ENCODE measurements around the gene GCAT. TPM values are rescaled to one million over a fixed set of nuclear protein-coding genes. Genes with fewer than 3 reads are reported as not detected.

GCAT gene
- total and polyA plus RNA-seq, 2 of the 13 experiments (the other 11 are each of a cell fraction or from before 2014, with no cell fraction given): 28.0 to 50.3 TPM

DNA sequence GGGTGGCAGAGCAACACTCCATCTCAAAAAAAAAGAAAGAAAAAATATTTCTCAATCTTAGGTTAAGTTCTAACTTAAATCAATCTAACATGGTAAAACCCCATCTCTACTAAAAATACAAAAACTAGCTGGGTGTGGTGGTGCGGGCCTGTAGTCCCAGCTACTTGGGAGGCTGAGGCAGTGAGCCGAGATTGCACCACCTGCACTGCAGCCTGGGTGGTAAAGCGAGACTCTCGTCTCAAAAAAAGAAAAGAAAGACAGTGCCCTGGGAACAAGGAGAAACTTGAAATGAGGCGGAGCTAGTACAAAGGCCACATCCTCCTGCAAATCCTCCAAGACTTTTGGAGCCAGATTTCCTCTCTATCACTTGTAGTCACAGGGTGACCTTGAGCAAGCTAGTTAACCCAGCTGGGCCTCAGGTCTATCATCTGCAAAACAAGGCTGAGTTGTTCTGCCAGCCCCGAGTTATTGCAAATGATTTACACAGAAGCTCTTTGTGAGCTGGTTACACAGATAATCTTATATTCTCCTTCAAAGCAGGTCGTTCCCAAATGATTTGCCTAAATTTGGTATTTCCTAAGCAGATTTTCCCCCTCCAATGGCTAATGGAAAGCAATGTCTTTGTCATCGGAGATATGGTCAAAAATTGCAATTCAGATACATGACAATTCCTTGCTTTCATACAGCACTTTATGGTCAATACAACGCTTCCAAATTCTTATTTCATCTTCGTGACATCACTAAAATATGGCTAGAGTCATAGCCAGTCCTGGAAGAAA, 34.5 kb downstream of the GCAT start (continued):
- TF ChIP-seq DRAP1 (CRISPR knock-in tag; IDR thresholded peaks at IDR 0.05) (0 out of 2 replicates have a peak, but pooled peaks have one; percentile 9), DMAP1 (CRISPR knock-in tag; IDR thresholded peaks at IDR 0.05) (0 out of 2 replicates have a peak, but pooled peaks have one; percentile 10), ZSCAN9 (CRISPR knock-in tag; IDR thresholded peaks at IDR 0.05; ENCODE audit: borderline replicate concordance) (no peak), ZNF629 (CRISPR knock-in tag; conservative IDR thresholded peaks at IDR 0.05) (no peak), HNF4G (IDR thresholded peaks at IDR 0.05; ENCODE audit: borderline replicate concordance, low read depth, low read length) (0 out of 2 replicates have a peak, but pooled peaks have one; percentile 26), HNF4G (CRISPR knock-in tag; IDR thresholded peaks at IDR 0.05; ENCODE audit: borderline replicate concordance, low read depth) (no peak), MBD4 (IDR thresholded peaks at IDR 0.05; ENCODE audit: borderline replicate concordance, low read length) (no peak), ZMAT3 (CRISPR knock-in tag; conservative IDR thresholded peaks at IDR 0.05) (no peak), TOPORS (CRISPR knock-in tag; IDR thresholded peaks at IDR 0.05) (no peak), NBN (conservative IDR thresholded peaks at IDR 0.05) (no peak), ZNF468 (CRISPR knock-in tag; IDR thresholded peaks at IDR 0.05) (no peak), ZNF879 (CRISPR knock-in tag; IDR thresholded peaks at IDR 0.05) (no peak), RFX5 (IDR thresholded peaks at IDR 0.05; ENCODE audit: low read depth, low read length) (no peak), ELF3 (CRISPR knock-in tag; IDR thresholded peaks at IDR 0.05) (peak; percentile 21; the same call in 1 of the 2 replicates), ZNF777 (CRISPR knock-in tag; IDR thresholded peaks at IDR 0.05) (no peak), JARID2 (CRISPR knock-in tag; IDR thresholded peaks at IDR 0.05; ENCODE audit: insufficient replicate concordance) (no peak), GLI4 (CRISPR knock-in tag; IDR thresholded peaks at IDR 0.05; ENCODE audit: borderline replicate concordance) (no peak), STAG1 (CRISPR knock-in tag; IDR thresholded peaks at IDR 0.05) (no peak), RAD21 (CRISPR knock-in tag; IDR thresholded peaks at IDR 0.05) (no peak), ZNF335 (CRISPR knock-in tag; IDR thresholded peaks at IDR 0.05) (no peak), EP300 (IDR thresholded peaks at IDR 0.05; ENCODE audit: low read depth in 2 of 2, low read length in 2 of 2) (peak in 1 of 2 experiments; percentile 75; a peak in 1 of 4 replicates), EP300 (CRISPR knock-in tag; IDR thresholded peaks at IDR 0.05; ENCODE audit: borderline replicate concordance) (peak; percentile 50; the same call in 1 of the 2 replicates), GATAD2A (CRISPR knock-in tag; IDR thresholded peaks at IDR 0.05) (peak; percentile 73), CSRNP2 (CRISPR knock-in tag; conservative IDR thresholded peaks at IDR 0.05; ENCODE audit: low read depth) (no peak)
- TF ChIP-seq, protein P1, sequence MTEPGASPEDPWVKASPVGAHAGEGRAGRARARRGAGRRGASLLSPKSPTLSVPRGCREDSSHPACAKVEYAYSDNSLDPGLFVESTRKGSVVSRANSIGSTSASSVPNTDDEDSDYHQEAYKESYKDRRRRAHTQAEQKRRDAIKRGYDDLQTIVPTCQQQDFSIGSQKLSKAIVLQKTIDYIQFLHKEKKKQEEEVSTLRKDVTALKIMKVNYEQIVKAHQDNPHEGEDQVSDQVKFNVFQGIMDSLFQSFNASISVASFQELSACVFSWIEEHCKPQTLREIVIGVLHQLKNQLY (CRISPR knock-in tag; IDR thresholded peaks at IDR 0.05): no peak
- TF ChIP-seq, protein P2, sequence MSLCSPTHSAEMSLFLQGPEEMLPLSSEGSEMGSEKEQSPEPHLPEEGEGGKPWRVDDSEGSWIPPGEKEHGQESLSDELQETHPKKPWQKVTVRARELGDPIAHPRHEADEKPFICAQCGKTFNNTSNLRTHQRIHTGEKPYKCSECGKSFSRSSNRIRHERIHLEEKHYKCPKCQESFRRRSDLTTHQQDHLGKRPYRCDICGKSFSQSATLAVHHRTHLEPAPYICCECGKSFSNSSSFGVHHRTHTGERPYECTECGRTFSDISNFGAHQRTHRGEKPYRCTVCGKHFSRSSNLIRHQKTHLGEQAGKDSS (CRISPR knock-in tag; IDR thresholded peaks at IDR 0.05; ENCODE audit: borderline replicate concordance, low read depth): no peak
- TF ChIP-seq, protein P3, sequence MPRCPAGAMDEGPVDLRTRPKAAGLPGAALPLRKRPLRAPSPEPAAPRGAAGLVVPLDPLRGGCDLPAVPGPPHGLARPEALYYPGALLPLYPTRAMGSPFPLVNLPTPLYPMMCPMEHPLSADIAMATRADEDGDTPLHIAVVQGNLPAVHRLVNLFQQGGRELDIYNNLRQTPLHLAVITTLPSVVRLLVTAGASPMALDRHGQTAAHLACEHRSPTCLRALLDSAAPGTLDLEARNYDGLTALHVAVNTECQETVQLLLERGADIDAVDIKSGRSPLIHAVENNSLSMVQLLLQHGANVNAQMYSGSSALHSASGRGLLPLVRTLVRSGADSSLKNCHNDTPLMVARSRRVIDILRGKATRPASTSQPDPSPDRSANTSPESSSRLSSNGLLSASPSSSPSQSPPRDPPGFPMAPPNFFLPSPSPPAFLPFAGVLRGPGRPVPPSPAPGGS (CRISPR knock-in tag; IDR thresholded peaks at IDR 0.05): no peak
